ENCODE measurements around the gene UBL4A. TPM values are rescaled to one million over a fixed set of nuclear protein-coding genes. Genes with fewer than 3 reads are reported as not detected.

Gene UBL4A
- total RNA-seq, 1 experiment from 2014 or later: 30.4 TPM

- no peaks in the 10 kb centered on the region for H3K9me3 ChIP-seq (ENCODE audit: low read depth, low read length, poor library complexity, severe bottlenecking)
- H3K27me3 ChIP-seq (replicated peaks; ENCODE audit: insufficient read depth, low read depth, low read length, poor library complexity): no peaks in the 10 kb centered on the region
- H3K4me1 ChIP-seq (ENCODE audit: insufficient read depth, low read length, poor library complexity, severe bottlenecking): peaks cover 4% of the 10 kb centered on the region
- DNase-seq (ENCODE audit: low spot score): no peak
- no peak overlapping the region for H3K4me3 ChIP-seq (ENCODE audit: low read depth, low read length, poor library complexity, severe bottlenecking)
- intact Hi-C loops (cut with micrococcal nuclease; ENCODE audit: unreplicated experiment): loop anchor here (10.0 kb wide), 2 partner anchors 588 to 1578 kb away; partner anchors contain the start of gene RENBP
- ChIA-PET CTCF (no interaction called here), POLR2A (ENCODE audit: low non-redundant PET) (no interaction called here)
- peaks cover 16% of the 10 kb centered on the region for H3K36me3 ChIP-seq (ENCODE audit: insufficient read depth, low read length, poor library complexity, severe bottlenecking)
- no peak overlapping the region for H3K27ac ChIP-seq (ENCODE audit: low read depth, low read length, poor library complexity, severe bottlenecking)
- BruUV-seq (replicated peaks): no TSS peak
- TF ChIP-seq CTCF (conservative IDR thresholded peaks at IDR 0.05; ENCODE audit: low read depth, low read length) (no peak), EZH2 (IDR thresholded peaks at IDR 0.05; ENCODE audit: borderline replicate concordance, low read depth, low read length, poor library complexity, severe bottlenecking) (no peak)
Measured at GRCh38 chrX:154532690-154533089, 46.3 kb upstream of the UBL4A start.

GRCh38 chrX:154531626-154532025 is 45.2 kb upstream of the UBL4A start:
- intact Hi-C loops (cut with micrococcal nuclease; ENCODE audit: unreplicated experiment): loop anchor here (10.0 kb wide), 2 partner anchors 587 to 1577 kb away; partner anchors contain the start of gene RENBP
- CTCF ChIA-PET: no interaction called here
- no peak for TF ChIP-seq EZH2 (IDR thresholded peaks at IDR 0.05; ENCODE audit: borderline replicate concordance, low read depth, low read length, poor library complexity, severe bottlenecking)
- TF ChIP-seq CTCF (conservative IDR thresholded peaks at IDR 0.05; ENCODE audit: low read depth, low read length): no peak
- Histone ChIP-seq H3K27ac (ENCODE audit: low read depth, low read length, poor library complexity, severe bottlenecking) (no peak overlapping the region), H3K27me3 (replicated peaks; ENCODE audit: insufficient read depth, low read depth, low read length, poor library complexity) (no peaks in the 10 kb centered on the region), H3K9me3 (ENCODE audit: low read depth, low read length, poor library complexity, severe bottlenecking) (no peaks in the 10 kb centered on the region), H3K4me3 (ENCODE audit: low read depth, low read length, poor library complexity, severe bottlenecking) (no peak overlapping the region), H3K4me1 (ENCODE audit: insufficient read depth, low read length, poor library complexity, severe bottlenecking) (peaks cover 13% of the 10 kb centered on the region), H3K36me3 (ENCODE audit: insufficient read depth, low read length, poor library complexity, severe bottlenecking) (peaks cover 16% of the 10 kb centered on the region)
- no peak for DNase-seq (ENCODE audit: low spot score)
- BruUV-seq (replicated peaks): no TSS peak
- POLR2A ChIA-PET (ENCODE audit: low non-redundant PET): no interaction called here

GRCh38 chrX:154530286-154530685 is 43.9 kb upstream of the UBL4A start:
- CTCF ChIA-PET: no interaction called here
- Histone ChIP-seq H3K4me1 (ENCODE audit: insufficient read depth, low read length, poor library complexity, severe bottlenecking) (peaks cover 13% of the 10 kb centered on the region), H3K4me3 (ENCODE audit: low read depth, low read length, poor library complexity, severe bottlenecking) (no peak overlapping the region), H3K9me3 (ENCODE audit: low read depth, low read length, poor library complexity, severe bottlenecking) (no peaks in the 10 kb centered on the region), H3K36me3 (ENCODE audit: insufficient read depth, low read length, poor library complexity, severe bottlenecking) (peaks cover 16% of the 10 kb centered on the region), H3K27ac (ENCODE audit: low read depth, low read length, poor library complexity, severe bottlenecking) (no peak overlapping the region), H3K27me3 (replicated peaks; ENCODE audit: insufficient read depth, low read depth, low read length, poor library complexity) (no peaks in the 10 kb centered on the region)
- POLR2A ChIA-PET (ENCODE audit: low non-redundant PET): no interaction called here
- no peak for DNase-seq (ENCODE audit: low spot score)
- TF ChIP-seq CTCF (conservative IDR thresholded peaks at IDR 0.05; ENCODE audit: low read depth, low read length) (no peak), EZH2 (IDR thresholded peaks at IDR 0.05; ENCODE audit: borderline replicate concordance, low read depth, low read length, poor library complexity, severe bottlenecking) (no peak)
- intact Hi-C loops (cut with micrococcal nuclease; ENCODE audit: unreplicated experiment): loop anchor here (10.0 kb wide), 2 partner anchors 585 to 1575 kb away; partner anchors contain the start of gene RENBP
- no TSS peak for BruUV-seq (replicated peaks)

All from A673 (cell line).